GDM1 (cell line): ENCODE results near the gene TTC9C.
"Not testable (repeated sequence)": the region's sequence is repeated elsewhere in the genome, so short reads cannot be mapped to it uniquely, and the experiment has no call there.

Source experiments
- DNase-seq: peaks from one replicate; lab custom pipeline; 2025; lab: John Stamatoyannopoulos, UW

Gene TTC9C

GRCh38 chr11:62728171-62728988, at the start of gene TTC9C:
Gene TTC9C (plus strand): TSS chr11:62728486. CDS start chr11:62728849, 363 bp downstream.
- peak; percentile 82 for DNase-seq

- peak; percentile 79 for DNase-seq
Observed at GRCh38 chr11:62678770-62679696, 49.3 kb upstream of the TTC9C start, which contains the start of gene UBXN1. Gene UBXN1 (minus strand): TSS chr11:62679073. CDS start chr11:62678923, 150 bp downstream.

GRCh38 chr11:62680825-62681240, 47.5 kb upstream of the TTC9C start:
- DNase-seq: peak; percentile 42

- no peak for DNase-seq
Observed at GRCh38 chr11:62682518-62682917, 45.8 kb upstream of the TTC9C start.

- DNase-seq: no peak
Observed at GRCh38 chr11:62687508-62688396, 40.5 kb upstream of the TTC9C start.

GRCh38 chr11:62688491-62688890, 39.8 kb upstream of the TTC9C start:
- DNase-seq: no peak

- no peak for DNase-seq
Observed at GRCh38 chr11:62689421-62690183, 38.7 kb upstream of the TTC9C start, which contains the start of gene LRRN4CL. Gene LRRN4CL (minus strand): TSS chr11:62689530. CDS start chr11:62688508, 1,022 bp downstream.

GRCh38 chr11:62693624-62694023, 34.7 kb upstream of the TTC9C start:
- not testable (repeated sequence) for DNase-seq

GRCh38 chr11:62694455-62695167, 33.7 kb upstream of the TTC9C start:
- peak; percentile 44 for DNase-seq

- no peak for DNase-seq
Observed at GRCh38 chr11:62702246-62702645, 26.0 kb upstream of the TTC9C start.

GRCh38 chr11:62703921-62704320, 24.4 kb upstream of the TTC9C start:
- not testable (repeated sequence) for DNase-seq

GRCh38 chr11:62705413-62705812, 22.9 kb upstream of the TTC9C start:
- no peak for DNase-seq

- DNase-seq: peak; percentile 92
Observed at GRCh38 chr11:62705880-62706849, 22.1 kb upstream of the TTC9C start.

GRCh38 chr11:62706850-62707247, 21.4 kb upstream of the TTC9C start:
- DNase-seq: no peak

- no peak for DNase-seq
Observed at GRCh38 chr11:62707277-62707861, 20.9 kb upstream of the TTC9C start, which contains the start of the genes BSCL2 and GNG3. Gene BSCL2 (minus strand): TSS chr11:62707424. CDS start chr11:62707195, 229 bp downstream. Gene GNG3 (plus strand): TSS chr11:62707676. CDS start chr11:62708296, 620 bp downstream.

- DNase-seq: no peak
Observed at GRCh38 chr11:62708392-62708791, 19.9 kb upstream of the TTC9C start.

- DNase-seq: no peak
Observed at GRCh38 chr11:62708793-62709192, 19.5 kb upstream of the TTC9C start.
